GM12874 (cell line): Measurements from ENCODE around the gene TMEM187.

Experiments used
- TF ChIP-seq, protein P1 (sequence below): IDR thresholded peaks from 2 replicates; pipeline ENCODE4 v1.5.1; 2011; ENCODE audit warnings: low read depth, mild to moderate bottlenecking, control low read depth, low read length, moderate library complexity; ENCODE audit not compliant: insufficient read depth

Gene TMEM187

DNA sequence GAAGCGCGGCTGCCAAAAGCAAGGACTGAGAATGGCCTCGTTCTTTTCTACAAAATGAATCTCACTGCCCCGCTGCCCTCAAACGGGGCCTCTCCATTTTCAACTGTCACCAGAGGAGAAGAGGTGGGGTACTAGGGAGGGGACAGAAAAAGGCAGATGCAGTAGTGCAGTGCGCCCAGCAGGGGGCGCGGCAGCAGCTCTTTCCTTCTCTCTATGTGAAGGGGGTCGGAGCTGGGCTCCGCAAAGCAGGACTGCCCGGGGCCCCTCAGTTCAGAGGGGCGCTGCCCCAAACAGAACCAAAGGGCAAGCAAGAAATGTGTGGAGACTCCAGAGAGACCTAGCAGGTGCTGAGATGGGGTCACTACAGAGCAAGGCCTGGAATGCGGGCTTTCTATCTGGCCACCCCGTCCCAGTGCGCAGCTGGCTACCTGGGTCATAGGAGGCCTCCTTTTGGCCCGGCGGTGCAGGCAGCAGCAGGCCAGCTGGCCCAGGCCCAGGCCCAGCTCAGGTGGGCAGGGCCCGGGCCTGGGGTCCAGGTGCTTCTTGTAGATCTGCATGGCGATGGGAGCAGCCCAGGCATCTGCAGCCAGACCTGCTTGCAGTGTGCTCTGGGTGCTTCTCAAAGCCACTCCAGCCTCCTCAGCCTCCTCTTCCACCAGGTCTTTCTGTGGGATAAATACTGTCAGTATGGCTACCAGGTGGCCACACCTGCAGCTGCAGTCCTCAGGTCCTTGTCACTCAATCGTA lies 41.2 kb downstream of the TMEM187 start:
- TF ChIP-seq, protein P1, sequence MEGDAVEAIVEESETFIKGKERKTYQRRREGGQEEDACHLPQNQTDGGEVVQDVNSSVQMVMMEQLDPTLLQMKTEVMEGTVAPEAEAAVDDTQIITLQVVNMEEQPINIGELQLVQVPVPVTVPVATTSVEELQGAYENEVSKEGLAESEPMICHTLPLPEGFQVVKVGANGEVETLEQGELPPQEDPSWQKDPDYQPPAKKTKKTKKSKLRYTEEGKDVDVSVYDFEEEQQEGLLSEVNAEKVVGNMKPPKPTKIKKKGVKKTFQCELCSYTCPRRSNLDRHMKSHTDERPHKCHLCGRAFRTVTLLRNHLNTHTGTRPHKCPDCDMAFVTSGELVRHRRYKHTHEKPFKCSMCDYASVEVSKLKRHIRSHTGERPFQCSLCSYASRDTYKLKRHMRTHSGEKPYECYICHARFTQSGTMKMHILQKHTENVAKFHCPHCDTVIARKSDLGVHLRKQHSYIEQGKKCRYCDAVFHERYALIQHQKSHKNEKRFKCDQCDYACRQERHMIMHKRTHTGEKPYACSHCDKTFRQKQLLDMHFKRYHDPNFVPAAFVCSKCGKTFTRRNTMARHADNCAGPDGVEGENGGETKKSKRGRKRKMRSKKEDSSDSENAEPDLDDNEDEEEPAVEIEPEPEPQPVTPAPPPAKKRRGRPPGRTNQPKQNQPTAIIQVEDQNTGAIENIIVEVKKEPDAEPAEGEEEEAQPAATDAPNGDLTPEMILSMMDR = peak; percentile 74

DNA sequence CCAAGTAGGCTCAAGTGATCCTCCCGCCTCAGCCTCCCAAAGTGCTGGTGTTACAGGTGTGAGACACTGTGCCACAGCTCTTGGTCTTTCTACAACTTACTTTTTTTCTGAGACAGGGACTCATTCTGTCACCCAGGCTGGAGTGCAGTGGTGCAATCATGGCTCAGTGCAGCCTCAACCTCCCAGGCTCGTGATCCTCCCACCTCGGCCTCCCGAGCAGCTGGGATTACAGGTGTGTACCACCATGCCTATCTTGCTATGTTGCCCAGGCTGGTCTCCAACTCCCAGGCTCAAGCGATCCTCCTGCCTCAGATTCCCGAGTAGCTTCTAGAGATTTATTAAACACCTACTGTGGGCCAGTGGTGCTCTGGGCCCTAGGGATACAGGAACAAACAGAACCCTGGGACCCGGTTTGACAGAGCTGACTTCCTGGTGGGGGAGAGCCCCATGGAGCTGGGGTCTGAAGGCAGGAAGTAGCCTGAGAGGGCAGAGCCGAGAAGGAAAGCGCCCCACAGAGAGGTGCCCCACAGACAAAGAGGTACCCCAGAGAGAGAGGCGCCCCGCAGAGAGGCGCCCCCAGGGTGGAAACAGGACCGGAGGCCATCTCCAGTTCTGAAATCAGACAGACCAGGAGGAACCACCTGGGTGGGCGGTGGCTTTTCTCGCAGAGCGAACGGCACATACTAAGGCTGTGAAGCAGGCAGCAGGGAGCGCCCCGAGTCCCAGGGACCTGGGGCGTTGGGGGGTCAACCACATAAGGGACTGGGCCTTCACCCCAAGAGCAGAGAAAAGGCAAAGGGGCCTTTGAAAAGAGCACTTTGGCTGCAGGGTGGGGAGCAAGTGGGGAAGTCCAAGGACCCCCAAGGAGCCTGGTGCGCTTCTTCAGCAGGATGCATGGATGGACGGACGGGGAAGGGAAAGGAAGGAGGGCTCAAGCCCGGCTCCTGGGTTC lies 42.2 kb downstream of the TMEM187 start:
- TF ChIP-seq, protein P1 = no peak

DNA sequence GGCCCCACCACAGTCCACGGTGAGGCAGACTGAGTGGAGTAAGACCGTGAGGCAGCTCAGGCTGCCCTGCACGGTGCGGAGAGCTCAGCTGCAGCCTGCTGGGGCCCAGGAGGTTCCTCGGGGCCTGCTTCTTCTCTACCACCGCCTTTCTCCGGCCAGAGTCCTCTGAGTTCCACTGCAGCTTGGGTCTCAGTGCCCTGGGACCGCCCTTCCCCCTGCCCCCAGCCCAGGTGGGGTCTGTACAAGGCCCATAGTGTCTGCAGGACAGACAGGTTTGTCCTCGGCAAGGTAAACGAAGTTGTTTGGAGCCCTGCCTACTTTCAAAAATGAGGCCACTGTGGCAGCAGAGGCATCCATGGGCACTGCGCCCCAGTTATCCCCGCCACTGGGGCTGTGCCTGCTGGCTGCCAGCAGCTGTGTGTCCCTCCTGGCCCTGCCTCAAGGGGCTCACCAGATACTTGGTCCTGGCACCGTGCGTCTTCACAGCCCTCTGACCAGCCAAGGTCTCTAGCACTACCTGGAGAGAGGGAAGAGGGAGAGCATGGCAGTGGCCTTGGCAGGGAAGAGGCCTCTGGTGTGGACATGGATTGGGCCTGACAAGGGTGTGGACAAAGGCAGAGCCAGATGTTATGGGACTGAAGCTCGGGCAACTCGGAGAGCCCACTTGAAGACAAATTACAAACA lies 43.2 kb downstream of the TMEM187 start:
- TF ChIP-seq, protein P1 = no peak

DNA sequence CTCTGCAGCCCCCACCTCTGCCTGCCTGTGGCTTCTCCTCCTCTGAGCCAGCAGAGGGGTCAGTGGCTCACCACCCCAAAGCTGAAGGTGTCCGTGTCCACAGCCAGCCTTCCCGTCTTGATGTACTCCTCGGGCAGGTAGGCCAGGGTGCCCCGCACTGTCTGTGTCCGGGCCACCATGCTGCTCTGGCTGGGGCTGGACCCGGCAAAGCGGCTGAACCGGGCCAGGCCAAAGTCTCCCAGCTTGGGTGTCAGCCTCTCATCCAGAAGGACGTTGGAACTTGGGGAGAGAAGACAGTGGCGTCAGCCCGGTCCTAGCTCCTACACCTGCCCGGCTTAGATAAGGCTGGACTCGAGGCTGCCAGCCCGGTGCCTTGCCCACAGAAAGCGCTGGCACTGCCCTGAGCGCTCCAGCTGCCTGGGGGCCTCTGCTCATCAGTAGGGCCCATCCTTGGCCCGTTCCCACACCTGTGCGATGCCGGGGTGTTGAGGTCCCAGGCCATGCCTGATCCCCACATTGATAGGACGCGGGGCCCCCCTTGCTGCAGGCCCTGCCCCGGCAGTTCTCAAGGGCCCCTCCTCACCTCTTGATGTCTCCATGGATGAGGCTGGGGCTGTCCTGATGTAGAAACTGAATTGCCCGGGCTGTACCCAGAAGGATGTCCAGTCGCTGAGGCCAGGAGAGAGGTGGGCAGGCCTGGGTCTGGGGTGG lies 44.0 kb downstream of the TMEM187 start:
- TF ChIP-seq, protein P1 = no peak

DNA sequence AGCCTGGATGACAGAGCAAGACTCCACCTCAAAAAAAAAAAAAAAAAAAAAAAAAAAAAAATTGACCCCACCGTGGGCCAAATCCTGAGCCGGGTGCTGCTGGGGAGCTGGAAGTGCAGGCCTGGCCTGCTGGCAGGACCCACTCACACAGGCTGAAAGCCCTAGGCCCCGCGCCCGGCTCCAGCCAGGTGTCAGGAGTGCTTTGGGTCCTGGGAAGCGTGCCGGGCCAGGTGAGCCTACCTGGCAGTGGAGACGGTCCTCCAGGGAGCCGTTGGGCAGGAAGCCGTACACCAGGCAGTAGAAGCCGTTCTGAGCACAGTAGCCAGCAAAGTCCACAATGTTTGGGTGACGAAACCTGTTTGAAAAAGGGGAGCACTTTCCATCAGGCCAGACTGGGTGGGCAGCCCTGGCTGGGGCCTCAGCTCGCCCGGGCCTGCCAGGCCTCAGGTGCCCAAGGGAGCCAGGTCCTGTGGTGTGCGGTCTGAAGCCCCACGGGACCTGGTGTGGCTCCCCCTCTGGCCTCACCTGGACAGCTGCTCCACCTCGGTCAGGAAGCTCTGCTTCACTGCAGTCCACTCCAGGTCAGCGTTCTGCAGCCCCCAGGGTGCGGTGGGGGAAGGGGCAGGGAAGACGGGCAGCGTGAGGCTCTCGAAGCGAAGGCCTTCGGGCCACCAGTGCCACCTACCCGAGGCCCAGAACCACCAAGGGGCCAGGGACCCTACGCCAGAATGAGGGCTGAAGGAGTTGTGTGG lies 45.4 kb downstream of the TMEM187 start:
- TF ChIP-seq, protein P1 = no peak

DNA sequence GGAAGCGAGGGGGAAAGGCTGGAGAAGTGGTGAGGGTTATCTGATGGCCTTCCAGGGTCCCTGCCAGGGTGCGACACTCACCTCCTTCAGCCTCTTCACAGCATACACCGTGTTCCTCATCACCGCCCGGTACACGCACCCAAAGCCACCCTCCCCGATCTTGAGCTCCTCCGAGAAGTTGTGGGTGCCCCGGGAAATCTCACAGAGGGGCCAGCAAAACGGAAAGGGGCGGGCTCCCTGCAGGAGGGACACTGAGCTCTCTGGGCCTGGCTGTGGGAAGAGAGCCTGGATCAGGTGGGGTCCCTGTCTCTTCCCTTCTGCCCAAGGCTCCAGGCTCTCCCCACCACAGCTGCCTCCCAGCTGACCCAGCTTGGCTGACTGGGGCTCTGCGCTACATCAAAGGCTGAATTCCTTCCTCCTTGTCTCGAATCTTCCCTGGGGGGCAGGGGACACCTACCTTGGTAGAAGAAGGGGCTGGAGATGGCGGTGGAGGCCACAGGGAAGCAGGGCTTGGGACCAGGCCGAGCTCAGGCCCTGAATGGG lies 46.0 kb downstream of the TMEM187 start:
- TF ChIP-seq, protein P1 = no peak
